HPDE6-E6E7 (cell line): ENCODE data around the gene ATP13A5.

Experiments used
- DNase-seq: peaks from one replicate; pipeline ENCODE4 v3.0.0; 2011; ENCODE audit warnings: missing footprints; ENCODE audit errors: extremely low spot score

ATP13A5 gene

GRCh38 chr3:193347521-193348501, 30.7 kb downstream of the ATP13A5 start:
- no peak for DNase-seq

GRCh38 chr3:193346259-193346658, 32.3 kb downstream of the ATP13A5 start:
- no peak for DNase-seq

GRCh38 chr3:193345431-193345830, 33.1 kb downstream of the ATP13A5 start:
- DNase-seq, result no peak

GRCh38 chr3:193344486-193344885, 34.1 kb downstream of the ATP13A5 start:
- DNase-seq, result no peak

- DNase-seq, result no peak
These were observed 34.8 kb downstream of the ATP13A5 start for GRCh38 chr3:193343726-193344222.

- no peak for DNase-seq
These were observed 36.0 kb downstream of the ATP13A5 start for GRCh38 chr3:193342551-193342950.

- no peak for DNase-seq
These were observed 43.5 kb downstream of the ATP13A5 start for GRCh38 chr3:193335031-193335430.

- no peak for DNase-seq
These were observed 45.3 kb downstream of the ATP13A5 start for GRCh38 chr3:193333229-193333628.

GRCh38 chr3:193330555-193331204, 47.9 kb downstream of the ATP13A5 start:
- no peak for DNase-seq

GRCh38 chr3:193317682-193318300, 60.8 kb downstream of the ATP13A5 start:
- no peak for DNase-seq

GRCh38 chr3:193314161-193314560, 64.4 kb downstream of the ATP13A5 start:
- DNase-seq, result no peak

- DNase-seq, result no peak
These were observed 65.2 kb downstream of the ATP13A5 start for GRCh38 chr3:193313061-193313958.

- DNase-seq, result no peak
These were observed 67.4 kb downstream of the ATP13A5 start for GRCh38 chr3:193310914-193311723.

GRCh38 chr3:193305356-193305755, 73.2 kb downstream of the ATP13A5 start:
- no peak for DNase-seq

GRCh38 chr3:193301433-193301832, 77.1 kb downstream of the ATP13A5 start:
- peak; percentile 55 for DNase-seq

GRCh38 chr3:193297421-193297820, 81.1 kb downstream of the ATP13A5 start:
- peak; percentile 22 for DNase-seq

GRCh38 chr3:193295985-193296384, 82.6 kb downstream of the ATP13A5 start:
- no peak for DNase-seq

- no peak for DNase-seq
These were observed 86.2 kb downstream of the ATP13A5 start for GRCh38 chr3:193292386-193292785.

GRCh38 chr3:193271101-193271840, 107.3 kb downstream of the ATP13A5 start:
- no peak for DNase-seq

GRCh38 chr3:193270451-193270850, 108.1 kb downstream of the ATP13A5 start:
- no peak for DNase-seq
